NCI-H1048 (cell line): Measurements from ENCODE around the gene E2F1.
"Not testable (repeated sequence)": the region's sequence is repeated elsewhere in the genome, so short reads cannot be mapped to it uniquely, and the experiment has no call there.

ENCODE experiments used
- DNase-seq: peaks from one replicate; lab custom pipeline; 2025; lab: John Stamatoyannopoulos, UW

The E2F1 gene

GRCh38 chr20:33640287-33640686, 45.9 kb downstream of the E2F1 start:
- DNase-seq: no peak

- no peak for DNase-seq
These were observed 49.4 kb downstream of the E2F1 start for GRCh38 chr20:33636776-33637175.

GRCh38 chr20:33635341-33635740, 50.8 kb downstream of the E2F1 start:
- no peak for DNase-seq

- not testable (repeated sequence) for DNase-seq
These were observed 54.3 kb downstream of the E2F1 start for GRCh38 chr20:33631910-33632309.

GRCh38 chr20:33630507-33630906, 55.7 kb downstream of the E2F1 start:
- no peak for DNase-seq

- no peak for DNase-seq
These were observed 56.2 kb downstream of the E2F1 start for GRCh38 chr20:33629979-33630378.

- DNase-seq: no peak
These were observed 56.7 kb downstream of the E2F1 start for GRCh38 chr20:33629533-33629932.

GRCh38 chr20:33627577-33628216, 58.5 kb downstream of the E2F1 start:
- no peak for DNase-seq

- DNase-seq: no peak
These were observed 60.0 kb downstream of the E2F1 start for GRCh38 chr20:33626190-33626589.
